ENCODE data around the gene ATP5ME.

DNA sequence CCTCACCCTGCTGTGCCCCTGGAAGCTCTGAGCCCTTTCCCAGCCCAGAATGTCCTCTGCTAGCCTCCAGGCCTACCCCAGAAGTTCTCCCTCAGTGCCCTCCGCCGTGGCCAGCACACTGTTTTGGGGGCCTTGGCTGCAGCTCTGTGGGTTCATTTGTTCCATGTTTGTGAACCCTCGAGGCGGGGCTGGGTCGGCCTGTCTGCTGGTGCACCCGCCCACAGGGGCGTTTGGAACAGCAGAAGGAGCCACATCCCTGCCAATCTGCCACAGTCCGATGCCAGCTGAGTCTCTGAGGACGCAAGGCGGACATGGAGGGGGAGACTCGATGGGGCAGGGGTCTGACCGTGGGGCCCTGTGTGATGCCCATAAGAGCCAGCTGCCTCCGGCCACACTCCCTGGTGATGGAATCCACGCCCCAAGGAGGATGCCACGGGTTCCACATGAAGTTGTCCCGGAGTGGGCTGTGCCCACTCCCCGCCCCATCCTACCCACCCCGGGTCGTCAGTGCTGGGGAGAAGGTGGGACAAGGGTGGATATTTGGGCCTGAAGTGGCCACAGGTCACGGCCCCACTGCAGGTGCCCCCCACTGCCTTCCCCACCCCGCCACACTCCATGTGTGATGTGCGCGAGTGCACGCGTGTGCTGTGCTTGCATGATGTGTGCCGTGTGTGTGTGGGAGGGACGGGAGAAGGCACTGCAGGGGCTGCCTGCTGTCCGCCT is 7.1 kb downstream of the ATP5ME start:
- TF ChIP-seq, protein P1, sequence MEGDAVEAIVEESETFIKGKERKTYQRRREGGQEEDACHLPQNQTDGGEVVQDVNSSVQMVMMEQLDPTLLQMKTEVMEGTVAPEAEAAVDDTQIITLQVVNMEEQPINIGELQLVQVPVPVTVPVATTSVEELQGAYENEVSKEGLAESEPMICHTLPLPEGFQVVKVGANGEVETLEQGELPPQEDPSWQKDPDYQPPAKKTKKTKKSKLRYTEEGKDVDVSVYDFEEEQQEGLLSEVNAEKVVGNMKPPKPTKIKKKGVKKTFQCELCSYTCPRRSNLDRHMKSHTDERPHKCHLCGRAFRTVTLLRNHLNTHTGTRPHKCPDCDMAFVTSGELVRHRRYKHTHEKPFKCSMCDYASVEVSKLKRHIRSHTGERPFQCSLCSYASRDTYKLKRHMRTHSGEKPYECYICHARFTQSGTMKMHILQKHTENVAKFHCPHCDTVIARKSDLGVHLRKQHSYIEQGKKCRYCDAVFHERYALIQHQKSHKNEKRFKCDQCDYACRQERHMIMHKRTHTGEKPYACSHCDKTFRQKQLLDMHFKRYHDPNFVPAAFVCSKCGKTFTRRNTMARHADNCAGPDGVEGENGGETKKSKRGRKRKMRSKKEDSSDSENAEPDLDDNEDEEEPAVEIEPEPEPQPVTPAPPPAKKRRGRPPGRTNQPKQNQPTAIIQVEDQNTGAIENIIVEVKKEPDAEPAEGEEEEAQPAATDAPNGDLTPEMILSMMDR (IDR thresholded peaks at IDR 0.05; ENCODE audit: low read length) = no peak
- TF ChIP-seq EZH2 (IDR thresholded peaks at IDR 0.05; ENCODE audit: borderline replicate concordance, low read length) = no peak

Data from OCI-LY1 (cell line).